ENCODE results near the gene GRM5. TPM values are rescaled to one million over a fixed set of nuclear protein-coding genes. Genes with fewer than 3 reads are reported as not detected.
"Not testable (repeated sequence)": the region's sequence is repeated elsewhere in the genome, so short reads cannot be mapped to it uniquely, and the experiment has no call there.

The GRM5 gene
- polyA plus RNA-seq, 3 donors = 0.17 to 0.20 (median 0.19) TPM

- not testable (repeated sequence) for DNase-seq (ENCODE audit: low read depth in 3 of 3, low spot score in 2 of 3)
Measured at GRCh38 chr11:88844941-88845340, 220.8 kb downstream of the GRM5 start.

- not testable (repeated sequence) for DNase-seq (ENCODE audit: low read depth in 3 of 3, low spot score in 2 of 3)
Measured at GRCh38 chr11:88843766-88844426, 221.9 kb downstream of the GRM5 start.

- not testable (repeated sequence) for DNase-seq (ENCODE audit: low read depth in 3 of 3, low spot score in 2 of 3)
Measured at GRCh38 chr11:88838139-88838538, 227.6 kb downstream of the GRM5 start.

GRCh38 chr11:88835709-88836108 lies 230.1 kb downstream of the GRM5 start:
- DNase-seq (ENCODE audit: low read depth in 3 of 3, low spot score in 2 of 3) = not testable (repeated sequence)

GRCh38 chr11:88831303-88831890 lies 234.4 kb downstream of the GRM5 start:
- no peak for DNase-seq (ENCODE audit: low read depth in 3 of 3, low spot score in 2 of 3)

- DNase-seq (ENCODE audit: low read depth in 3 of 3, low spot score in 2 of 3) = no peak
Measured at GRCh38 chr11:88827018-88827676, 238.6 kb downstream of the GRM5 start.

GRCh38 chr11:88819616-88820015 lies 246.2 kb downstream of the GRM5 start:
- DNase-seq (ENCODE audit: low read depth in 3 of 3, low spot score in 2 of 3) = no peak

- DNase-seq (ENCODE audit: low read depth in 3 of 3, low spot score in 2 of 3) = no peak
Measured at GRCh38 chr11:88818978-88819377, 246.8 kb downstream of the GRM5 start.

- no peak for DNase-seq (ENCODE audit: low read depth in 3 of 3, low spot score in 2 of 3)
Measured at GRCh38 chr11:88815505-88815904, 250.3 kb downstream of the GRM5 start.

GRCh38 chr11:88814076-88814475 lies 251.7 kb downstream of the GRM5 start:
- DNase-seq (ENCODE audit: low read depth in 3 of 3, low spot score in 2 of 3) = no peak

GRCh38 chr11:88813233-88813915 lies 252.4 kb downstream of the GRM5 start:
- no peak for DNase-seq (ENCODE audit: low read depth in 3 of 3, low spot score in 2 of 3)

- DNase-seq (ENCODE audit: low read depth in 3 of 3, low spot score in 2 of 3) = no peak
Measured at GRCh38 chr11:88810420-88811097, 255.2 kb downstream of the GRM5 start.

GRCh38 chr11:88809126-88809525 lies 256.7 kb downstream of the GRM5 start:
- no peak for DNase-seq (ENCODE audit: low read depth in 3 of 3, low spot score in 2 of 3)

GRCh38 chr11:88807349-88807748 lies 258.4 kb downstream of the GRM5 start:
- no peak for DNase-seq (ENCODE audit: low read depth in 3 of 3, low spot score in 2 of 3)

- no peak for DNase-seq (ENCODE audit: low read depth in 3 of 3, low spot score in 2 of 3)
Measured at GRCh38 chr11:88806410-88806809, 259.4 kb downstream of the GRM5 start.

GRCh38 chr11:88801484-88802123 lies 264.2 kb downstream of the GRM5 start:
- DNase-seq (ENCODE audit: low read depth in 3 of 3, low spot score in 2 of 3) = no peak

GRCh38 chr11:88799771-88800500 lies 265.8 kb downstream of the GRM5 start:
- no peak for DNase-seq (ENCODE audit: low read depth in 3 of 3, low spot score in 2 of 3)

- DNase-seq (ENCODE audit: low read depth in 3 of 3, low spot score in 2 of 3) = no peak
Measured at GRCh38 chr11:88790182-88790581, 275.6 kb downstream of the GRM5 start.

GRCh38 chr11:88779577-88779976 lies 286.2 kb downstream of the GRM5 start:
- no peak for DNase-seq (ENCODE audit: low read depth in 3 of 3, low spot score in 2 of 3)
